HG02678 (cell line): ENCODE data around the gene TUT7.
A peak's percentile ranks its signal among the peaks of the same experiment; 100 is the strongest.

Source experiments
- ATAC-seq: cut with Tn5 transposase; IDR thresholded peaks from one replicate; pipeline ENCODE4 v1.9.1; 2021; ENCODE audit warnings: mild to moderate bottlenecking, moderate library complexity; ENCODE audit not compliant: unreplicated experiment

Gene TUT7

DNA sequence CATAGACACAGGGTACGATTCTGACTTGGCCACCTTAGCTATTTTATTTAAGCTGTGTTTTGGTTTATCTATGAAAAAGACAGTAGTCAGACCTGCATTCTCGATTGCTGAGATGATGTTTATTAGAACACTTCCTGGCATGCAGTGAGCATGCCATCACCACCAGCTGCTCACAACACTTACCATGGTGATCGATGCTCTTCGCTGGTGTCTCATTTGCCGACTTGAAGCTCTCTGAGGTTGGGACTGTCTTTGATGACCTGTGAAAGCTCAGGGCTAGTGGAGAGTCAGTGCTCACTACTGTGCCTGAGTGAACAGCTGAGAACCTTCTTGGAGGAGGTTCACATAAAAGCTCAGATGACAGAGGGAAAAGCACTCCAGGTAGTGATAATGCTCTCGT, 90.3 kb downstream of the TUT7 start:
- no peak for ATAC-seq

DNA sequence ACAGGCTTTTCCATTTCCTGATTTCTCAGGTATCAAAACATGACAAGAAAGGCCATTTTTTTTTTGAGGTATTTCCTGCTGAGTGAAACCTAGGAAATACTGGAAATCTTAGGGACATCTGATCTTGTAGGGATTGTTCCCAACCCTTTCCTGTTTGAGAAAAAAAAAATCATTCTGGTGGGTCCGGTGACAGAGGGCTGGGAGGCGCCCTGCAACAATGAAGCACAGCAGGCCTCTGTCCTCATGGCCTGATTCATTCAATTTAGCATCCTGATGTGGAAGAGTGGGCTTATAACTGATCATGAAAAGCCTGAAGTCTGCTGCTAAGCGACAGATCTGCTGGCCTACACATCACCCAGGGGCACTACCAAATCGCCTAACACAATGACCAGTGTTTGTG, 91.7 kb downstream of the TUT7 start:
- no peak for ATAC-seq

- no peak for ATAC-seq
Measured at GRCh38 chr9:86259557-86259956, 94.7 kb downstream of the TUT7 start, which contains the start of gene C9orf153. Gene C9orf153 (minus strand): TSS chr9:86259657. CDS start chr9:86229603, 30,054 bp downstream.

DNA sequence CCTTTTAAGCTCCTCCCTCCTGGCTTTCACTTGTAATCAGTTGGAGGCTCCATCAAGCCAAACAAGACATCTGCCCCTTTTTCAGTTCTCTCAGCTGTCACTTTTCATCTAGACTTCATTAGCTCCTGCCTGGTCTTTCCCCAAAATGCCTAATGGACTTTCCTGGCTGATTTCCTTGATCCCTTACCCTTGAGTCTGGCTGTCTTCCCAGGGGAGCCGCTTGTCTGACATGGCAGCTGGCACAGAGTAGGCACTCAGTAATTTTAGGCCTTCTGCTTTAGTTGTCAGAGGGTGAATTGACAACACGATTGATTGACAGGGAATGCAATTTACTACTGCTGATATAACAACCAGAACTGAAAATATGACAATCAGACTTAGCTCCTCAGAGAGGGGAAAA, 96.8 kb downstream of the TUT7 start:
- no peak for ATAC-seq

GRCh38 chr9:86256653-86257052, 97.6 kb downstream of the TUT7 start:
- ATAC-seq, result no peak

- no peak for ATAC-seq
Measured at GRCh38 chr9:86253577-86253976, 100.6 kb downstream of the TUT7 start.

- no peak for ATAC-seq
Measured at GRCh38 chr9:86252870-86253269, 101.3 kb downstream of the TUT7 start.

GRCh38 chr9:86250123-86250522, 104.1 kb downstream of the TUT7 start:
- no peak for ATAC-seq

- no peak for ATAC-seq
Measured at GRCh38 chr9:86248746-86249145, 105.5 kb downstream of the TUT7 start.

GRCh38 chr9:86246752-86247161, 107.5 kb downstream of the TUT7 start:
- peak; percentile 90 for ATAC-seq

GRCh38 chr9:86242071-86242470, 112.1 kb downstream of the TUT7 start:
- ATAC-seq, result no peak

DNA sequence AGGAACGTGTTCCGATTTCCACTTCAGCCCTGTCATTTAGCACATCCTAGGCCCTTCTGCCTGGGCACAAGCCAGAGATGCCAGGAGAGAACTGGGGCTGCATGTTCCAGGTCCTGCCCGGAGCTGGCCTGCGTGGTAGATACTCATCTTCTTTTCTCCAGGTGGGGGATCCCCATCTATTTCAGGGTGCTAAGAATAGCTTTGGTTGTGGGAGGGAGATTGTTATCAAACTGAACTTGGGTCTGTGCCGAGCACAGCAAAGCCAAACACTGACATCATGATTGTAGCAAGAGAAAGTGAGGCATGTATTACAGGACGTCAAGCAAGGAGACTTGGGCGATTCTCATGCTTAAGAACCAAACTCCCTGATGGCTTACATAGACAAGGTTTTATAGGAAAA, 113.0 kb downstream of the TUT7 start:
- no peak for ATAC-seq

GRCh38 chr9:86238861-86239770, 115.1 kb downstream of the TUT7 start:
- no peak for ATAC-seq
